ENCODE measurements around the gene DHRS7B. TPM values are rescaled to one million over a fixed set of nuclear protein-coding genes. Genes with fewer than 3 reads are reported as not detected.
A peak's percentile ranks its signal among the peaks of the same experiment; 100 is the strongest.

Gene DHRS7B
- total and polyA plus RNA-seq, 2 of the 13 experiments (the other 11 are each of a cell fraction or from before 2014, with no cell fraction given), result 20.0 to 35.8 TPM

GRCh38 chr17:21119247-21119918, 7.4 kb upstream of the DHRS7B start (continued):
- no peak for TF ChIP-seq ZNF33B (CRISPR knock-in tag; IDR thresholded peaks at IDR 0.05)
- TF ChIP-seq ZMYM3 (CRISPR knock-in tag; IDR thresholded peaks at IDR 0.05), result no peak
- TF ChIP-seq HOXA7 (CRISPR knock-in tag; IDR thresholded peaks at IDR 0.05), result no peak
- TF ChIP-seq BHLHE40 (IDR thresholded peaks at IDR 0.05; ENCODE audit: low read length), result peak; percentile 39
- TF ChIP-seq GABPA (IDR thresholded peaks at IDR 0.05; ENCODE audit: low read depth, low read length), result no peak
- TF ChIP-seq GABPA (CRISPR knock-in tag; IDR thresholded peaks at IDR 0.05; ENCODE audit: low read depth), result 0 out of 2 replicates have a peak, but pooled peaks have one; percentile 10
- peak; percentile 67 for TF ChIP-seq STAG1 (CRISPR knock-in tag; IDR thresholded peaks at IDR 0.05)
- TF ChIP-seq ZNF616 (CRISPR knock-in tag; IDR thresholded peaks at IDR 0.05; ENCODE audit: low read depth), result no peak
- no peak for TF ChIP-seq ZNF550 (CRISPR knock-in tag; IDR thresholded peaks at IDR 0.05; ENCODE audit: borderline replicate concordance)
- TF ChIP-seq HMGXB4 (CRISPR knock-in tag; IDR thresholded peaks at IDR 0.05; ENCODE audit: borderline replicate concordance in 1 of 2, low read depth in 1 of 2), result peak in 1 of 2 experiments; percentile 43; a peak in 1 of 4 replicates
- no peak for TF ChIP-seq ZBTB43 (CRISPR knock-in tag; conservative IDR thresholded peaks at IDR 0.05)
